K562 treated with DMSO at 1 percent for 4 hours (cell line): ENCODE measurements around the gene TOM1. TPM values are rescaled to one million over a fixed set of nuclear protein-coding genes. Genes with fewer than 3 reads are reported as not detected.

Experiments
- total RNA-seq: library from RNA; unstranded; fragments of 300-600 nt; gene quantifications from 2 replicates; pipeline ENCODE4 v1.2.3, GENCODE V29; 2022; ENCODE audit not compliant: insufficient read depth

Gene TOM1
- total RNA-seq, result 36.2 and 42.7 TPM in 2 replicates

DNA sequence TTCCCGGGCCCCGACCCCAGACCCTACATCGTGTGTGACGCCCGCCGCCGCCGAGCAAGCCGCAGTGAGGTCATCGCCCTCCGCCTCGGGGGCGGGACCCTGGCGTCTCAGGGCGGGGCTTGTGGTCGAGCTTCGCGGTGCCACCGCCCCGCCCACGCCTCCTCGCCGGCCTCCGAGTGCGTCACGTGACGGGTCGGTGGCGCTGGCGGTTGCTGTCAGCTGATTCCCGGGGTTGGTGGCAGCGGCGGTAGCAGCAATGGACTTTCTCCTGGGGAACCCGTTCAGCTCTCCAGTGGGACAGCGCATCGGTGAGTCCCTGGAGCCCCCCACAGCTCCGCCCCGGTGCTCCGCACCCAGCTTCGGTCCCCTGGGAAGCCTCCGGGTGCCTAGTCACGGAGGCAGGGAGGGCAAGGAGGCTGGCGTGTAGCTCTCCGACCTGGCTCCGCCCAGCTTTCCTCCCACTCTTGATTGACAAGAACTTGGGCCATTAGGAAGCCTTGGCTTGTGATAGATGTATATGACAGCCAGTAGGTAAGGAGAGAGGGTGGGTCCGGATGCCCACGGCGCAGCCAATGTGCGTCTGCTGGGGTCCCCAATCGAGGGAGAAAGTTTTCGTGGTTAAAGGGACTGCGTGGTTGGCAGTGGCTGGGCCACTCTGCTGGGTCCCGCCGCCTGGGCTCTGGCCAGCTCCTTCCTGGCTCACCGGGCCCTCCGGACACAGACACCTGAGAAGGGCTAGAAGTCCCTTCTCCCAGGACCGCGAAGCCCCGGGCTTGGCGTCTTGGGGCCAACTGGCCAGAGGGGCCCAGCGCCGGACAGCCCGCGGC, at the start of gene TOM1:
Gene TOM1, plus strand, starts transcription at position 222 of the 827 bp plus-strand sequence. Its CDS starts 35 bp downstream, at position 257.

DNA sequence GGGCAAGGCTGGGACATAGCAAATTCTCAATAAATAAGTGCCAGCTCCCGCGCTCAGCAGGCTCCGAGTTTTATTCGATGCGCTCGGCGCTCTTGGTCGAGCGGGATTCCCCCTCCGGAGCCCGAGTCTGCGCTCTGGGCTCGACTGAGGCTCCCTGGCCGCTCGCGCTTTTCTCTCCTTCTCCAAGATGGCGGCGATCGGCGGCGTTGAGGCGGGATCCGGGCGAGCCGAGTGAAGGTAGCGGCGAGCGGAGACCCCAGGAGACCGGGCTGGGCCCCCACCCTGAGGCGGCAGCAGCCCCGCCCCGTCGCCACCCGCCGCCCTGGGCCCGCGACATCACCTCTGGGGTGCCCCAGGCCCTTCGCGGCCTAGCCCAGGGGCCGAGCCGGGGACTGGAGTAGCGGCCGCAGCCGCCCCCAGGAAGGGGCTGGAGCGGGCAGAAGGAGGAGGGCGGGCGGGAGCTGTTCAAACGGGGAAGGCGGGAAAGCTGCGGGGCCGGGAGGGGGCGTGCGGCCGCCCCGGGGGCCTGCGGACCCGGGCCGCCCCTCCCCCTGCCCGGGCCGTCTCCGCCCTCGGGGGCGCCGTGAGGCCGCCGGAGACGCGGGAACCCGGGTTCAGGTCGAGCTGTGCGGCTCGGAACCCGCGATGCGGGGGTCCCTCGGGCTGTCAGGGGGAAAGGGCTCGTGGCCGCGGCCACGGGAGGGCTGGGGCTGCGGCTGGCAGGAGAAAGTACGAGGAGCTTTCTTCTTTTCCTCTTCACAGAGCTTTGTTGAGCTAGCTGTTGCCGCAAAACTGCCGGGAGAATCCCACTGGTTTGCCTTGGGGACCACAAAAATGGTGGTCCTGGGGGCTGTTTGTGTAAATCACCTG, 42.1 kb upstream of the TOM1 start, which contains the start of gene HMGXB4:
Gene HMGXB4, plus strand, starts transcription at position 173 of the 870 bp plus-strand sequence. CDS start 4,898 bp downstream, outside the sequence.

DNA sequence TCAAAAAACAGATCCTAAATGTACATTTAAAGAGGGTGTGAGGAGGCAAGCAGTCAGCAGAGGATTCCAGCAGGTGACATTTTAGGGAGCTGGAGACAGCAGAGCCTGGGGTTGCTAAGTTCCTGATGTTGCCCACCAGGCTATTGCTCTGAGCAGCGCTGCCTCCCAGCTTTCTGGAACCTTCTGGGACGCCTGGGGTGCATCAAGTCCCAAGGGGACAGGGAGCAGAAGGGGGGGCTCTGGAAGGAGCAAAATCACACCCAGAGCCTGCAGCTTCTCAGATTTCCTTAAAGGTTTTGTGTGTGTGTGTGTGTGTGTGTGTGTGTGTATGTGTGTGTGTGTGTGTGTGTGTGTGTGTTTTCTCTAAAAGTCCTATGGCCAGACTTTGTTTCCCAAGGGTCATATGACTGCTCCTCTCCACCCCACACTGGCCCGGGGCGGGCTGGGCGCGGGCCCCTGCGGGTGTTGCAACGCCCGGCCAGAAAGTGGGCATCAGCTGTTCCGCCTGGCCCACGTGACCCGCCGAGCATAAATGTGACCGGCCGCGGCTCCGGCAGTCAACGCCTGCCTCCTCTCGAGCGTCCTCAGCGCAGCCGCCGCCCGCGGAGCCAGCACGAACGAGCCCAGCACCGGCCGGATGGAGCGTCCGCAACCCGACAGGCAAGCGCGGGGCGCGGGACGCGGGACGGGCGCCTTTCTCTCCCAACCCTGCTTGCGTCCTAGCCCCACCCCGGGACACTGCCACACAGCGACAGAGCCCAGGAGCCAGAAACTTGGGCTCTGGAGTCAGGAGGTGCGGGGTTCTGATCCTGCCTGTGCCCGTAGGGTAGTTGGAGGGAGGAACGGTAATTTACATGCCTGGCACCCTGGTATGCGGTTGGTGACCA, 81.1 kb downstream of the TOM1 start, which contains the start of gene HMOX1:
Gene HMOX1, plus strand, starts transcription at position 560 of the 887 bp plus-strand sequence. Its CDS starts 78 bp downstream, at position 638.

Other genes with a start within 250 kb of the TOM1 start
- 0.88 TPM in 1 of 2 replicates, not detected in the other for gene ISX, start 233.7 kb upstream of the TOM1 start, total RNA-seq
- gene HMGXB4, start 42.4 kb upstream of the TOM1 start, total RNA-seq, result 11.2 and 15.4 TPM in 2 replicates
- not detected in 2 replicates for gene HMOX1, start 81.2 kb downstream of the TOM1 start, total RNA-seq
- 129 and 136 TPM in 2 replicates for gene MCM5, start 100.2 kb downstream of the TOM1 start, total RNA-seq
- gene RASD2, start 240.9 kb downstream of the TOM1 start, total RNA-seq, result 0.17 TPM in 1 of 2 replicates, not detected in the other